ENCODE data around the gene OR52K1.
"Not testable (repeated sequence)": the region's sequence is repeated elsewhere in the genome, so short reads cannot be mapped to it uniquely, and the experiment has no call there.

OR52K1 gene

GRCh38 chr11:4491878-4492606, 9.6 kb downstream of the OR52K1 start:
- no peak for DNase-seq (ENCODE audit: low read depth in 2 of 2)

GRCh38 chr11:4493480-4493818, 11.0 kb downstream of the OR52K1 start:
- no peak for DNase-seq (ENCODE audit: low read depth in 2 of 2)

GRCh38 chr11:4495487-4495886, 13.0 kb downstream of the OR52K1 start:
- no peak for DNase-seq (ENCODE audit: low read depth in 2 of 2)

- no peak for DNase-seq (ENCODE audit: low read depth in 2 of 2)
These were observed 13.5 kb downstream of the OR52K1 start for GRCh38 chr11:4495986-4496385.

- DNase-seq (ENCODE audit: low read depth in 2 of 2), result no peak
These were observed 14.3 kb downstream of the OR52K1 start for GRCh38 chr11:4496557-4497248.

GRCh38 chr11:4508886-4509285, 26.4 kb downstream of the OR52K1 start:
- DNase-seq (ENCODE audit: low read depth in 2 of 2), result no peak

- no peak for DNase-seq (ENCODE audit: low read depth in 2 of 2)
These were observed 29.1 kb downstream of the OR52K1 start for GRCh38 chr11:4511282-4512245.

GRCh38 chr11:4514196-4514595, 31.8 kb downstream of the OR52K1 start:
- DNase-seq (ENCODE audit: low read depth in 2 of 2), result no peak

GRCh38 chr11:4522339-4522738, 39.9 kb downstream of the OR52K1 start:
- no peak for DNase-seq (ENCODE audit: low read depth in 2 of 2)

- DNase-seq (ENCODE audit: low read depth in 2 of 2), result no peak
These were observed 40.3 kb downstream of the OR52K1 start for GRCh38 chr11:4522752-4523151.

GRCh38 chr11:4523666-4524065, 41.2 kb downstream of the OR52K1 start:
- DNase-seq (ENCODE audit: low read depth in 2 of 2), result no peak

- no peak for DNase-seq (ENCODE audit: low read depth in 2 of 2)
These were observed 45.5 kb downstream of the OR52K1 start for GRCh38 chr11:4527926-4528325.

- not testable (repeated sequence) for DNase-seq (ENCODE audit: low read depth in 2 of 2)
These were observed 49.2 kb downstream of the OR52K1 start for GRCh38 chr11:4531686-4532085.

GRCh38 chr11:4539603-4540219, 57.3 kb downstream of the OR52K1 start:
- no peak for DNase-seq (ENCODE audit: low read depth in 2 of 2)

GRCh38 chr11:4541071-4541470, 58.6 kb downstream of the OR52K1 start:
- DNase-seq (ENCODE audit: low read depth in 2 of 2), result no peak
